ENCODE results near the gene LRP1.

- TF ChIP-seq CTCF (IDR thresholded peaks at IDR 0.05): no peak
- no peak for TF ChIP-seq ZFX (IDR thresholded peaks at IDR 0.05; ENCODE audit: borderline replicate concordance)
Measured at GRCh38 chr12:57159311-57159710, 31.0 kb downstream of the LRP1 start.

All from 22Rv1 (cell line).